ENCODE data around the gene STK16. TPM values are rescaled to one million over a fixed set of nuclear protein-coding genes. Genes with fewer than 3 reads are reported as not detected.
A peak's percentile ranks its signal among the peaks of the same experiment; 100 is the strongest.
"Not testable (repeated sequence)": the region's sequence is repeated elsewhere in the genome, so short reads cannot be mapped to it uniquely, and the experiment has no call there.

STK16 gene
- total RNA-seq, 4 donors from 2014 or later: 10.9 to 22.9 (median 16.1) TPM

DNA sequence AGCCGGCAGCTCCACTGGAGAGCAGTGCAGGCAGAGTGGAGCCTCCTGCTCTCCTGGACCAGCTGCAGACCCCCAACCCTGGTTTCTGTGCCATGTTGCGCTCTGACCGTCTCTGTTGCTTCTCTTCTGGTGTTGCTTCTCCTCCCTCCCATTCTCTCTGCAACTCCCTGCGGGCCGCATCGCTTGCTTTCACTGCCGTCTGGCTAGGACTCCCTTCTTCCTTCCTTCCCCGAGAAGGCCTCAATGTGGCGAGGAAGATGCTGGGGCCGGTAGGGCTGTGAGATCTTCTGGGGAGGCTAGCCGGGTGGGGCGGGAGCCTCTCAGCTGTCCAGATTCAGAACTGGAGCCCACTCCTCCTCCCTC lies 40.1 kb downstream of the STK16 start:
- H3K4me1 ChIP-seq: peaks cover 89% of the 10 kb centered on the region
- H3K9me3 ChIP-seq: no peaks in the 10 kb centered on the region
- H3K4me3 ChIP-seq: peak overlapping the region; percentile 20
- no peaks in the 10 kb centered on the region for H3K27me3 ChIP-seq
- 62% methylated on average over 9 of the region's 12 CpGs for WGBS
- TF ChIP-seq POLR2A (IDR thresholded peaks at IDR 0.05) (no peak), POLR2AphosphoS5 (IDR thresholded peaks at IDR 0.05) (no peak), EP300 (IDR thresholded peaks at IDR 0.05) (no peak)
- TF ChIP-seq, protein P1, sequence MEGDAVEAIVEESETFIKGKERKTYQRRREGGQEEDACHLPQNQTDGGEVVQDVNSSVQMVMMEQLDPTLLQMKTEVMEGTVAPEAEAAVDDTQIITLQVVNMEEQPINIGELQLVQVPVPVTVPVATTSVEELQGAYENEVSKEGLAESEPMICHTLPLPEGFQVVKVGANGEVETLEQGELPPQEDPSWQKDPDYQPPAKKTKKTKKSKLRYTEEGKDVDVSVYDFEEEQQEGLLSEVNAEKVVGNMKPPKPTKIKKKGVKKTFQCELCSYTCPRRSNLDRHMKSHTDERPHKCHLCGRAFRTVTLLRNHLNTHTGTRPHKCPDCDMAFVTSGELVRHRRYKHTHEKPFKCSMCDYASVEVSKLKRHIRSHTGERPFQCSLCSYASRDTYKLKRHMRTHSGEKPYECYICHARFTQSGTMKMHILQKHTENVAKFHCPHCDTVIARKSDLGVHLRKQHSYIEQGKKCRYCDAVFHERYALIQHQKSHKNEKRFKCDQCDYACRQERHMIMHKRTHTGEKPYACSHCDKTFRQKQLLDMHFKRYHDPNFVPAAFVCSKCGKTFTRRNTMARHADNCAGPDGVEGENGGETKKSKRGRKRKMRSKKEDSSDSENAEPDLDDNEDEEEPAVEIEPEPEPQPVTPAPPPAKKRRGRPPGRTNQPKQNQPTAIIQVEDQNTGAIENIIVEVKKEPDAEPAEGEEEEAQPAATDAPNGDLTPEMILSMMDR (IDR thresholded peaks at IDR 0.05): no peak
- H3K36me3 ChIP-seq: peaks cover 46% of the 10 kb centered on the region
- H3K27ac ChIP-seq: peak overlapping the region; percentile 56
- DNase-seq (ENCODE audit: low spot score in 2 of 2): no peak

GRCh38 chr2:219285894-219286425 lies 40.7 kb downstream of the STK16 start:
- Histone ChIP-seq H3K36me3 (peaks cover 41% of the 10 kb centered on the region), H3K9me3 (no peaks in the 10 kb centered on the region), H3K27ac (peak overlapping the region; percentile 56), H3K4me1 (peaks cover 84% of the 10 kb centered on the region), H3K27me3 (no peaks in the 10 kb centered on the region), H3K4me3 (peak overlapping the region; percentile 20)
- TF ChIP-seq EP300 (IDR thresholded peaks at IDR 0.05): no peak
- TF ChIP-seq POLR2AphosphoS5 (IDR thresholded peaks at IDR 0.05): no peak
- TF ChIP-seq, protein P1 (IDR thresholded peaks at IDR 0.05): no peak
- TF ChIP-seq POLR2A (IDR thresholded peaks at IDR 0.05): no peak
- WGBS: 31% methylated on average over 9 of the region's 17 CpGs
- peak in 1 of 2 donors; percentile 78 for DNase-seq (ENCODE audit: low spot score in 2 of 2)

DNA sequence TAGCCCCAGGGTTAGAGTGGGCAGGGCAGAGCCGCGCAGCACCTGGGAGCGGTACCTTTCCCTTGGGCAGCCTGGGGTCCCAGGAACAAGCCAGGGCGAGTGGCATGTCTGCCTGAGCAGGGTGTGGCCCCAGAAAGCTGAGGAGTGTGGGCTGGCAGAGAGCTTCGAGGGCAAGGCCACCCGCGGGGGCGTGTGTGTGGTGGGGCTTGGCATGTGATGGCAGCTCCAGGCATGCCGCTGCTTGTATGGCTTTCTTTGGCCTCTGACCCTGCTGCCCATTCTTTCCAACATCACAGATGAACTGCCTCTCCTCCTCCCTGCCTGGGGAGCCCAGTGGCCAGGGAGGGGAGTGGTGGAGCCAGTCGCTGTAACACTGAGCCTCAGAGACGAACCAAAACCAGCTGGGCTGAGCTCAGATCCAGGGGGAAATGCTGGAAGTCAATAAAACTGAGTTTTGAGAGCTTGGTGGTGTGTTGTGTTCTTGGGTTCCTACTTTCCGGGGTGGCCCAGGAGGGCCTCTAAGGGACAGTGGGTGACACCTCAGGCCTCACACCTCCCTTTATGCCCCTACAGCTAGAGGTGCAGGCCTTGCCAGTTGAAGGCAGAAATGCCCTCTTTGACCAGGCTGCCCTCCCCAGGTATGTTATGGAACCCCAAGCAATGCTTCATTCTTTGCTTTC lies 41.3 kb downstream of the STK16 start:
- Histone ChIP-seq H3K4me3 (no peak overlapping the region), H3K27ac (peak overlapping the region; percentile 56), H3K9me3 (no peaks in the 10 kb centered on the region), H3K27me3 (no peaks in the 10 kb centered on the region), H3K36me3 (peaks cover 35% of the 10 kb centered on the region), H3K4me1 (peaks cover 79% of the 10 kb centered on the region)
- TF ChIP-seq EP300 (IDR thresholded peaks at IDR 0.05) (no peak), POLR2A (IDR thresholded peaks at IDR 0.05) (no peak), POLR2AphosphoS5 (IDR thresholded peaks at IDR 0.05) (peak in 1 of 3 donors; percentile 21)
- TF ChIP-seq, protein P1 (IDR thresholded peaks at IDR 0.05): no peak
- 34% methylated on average over 8 of the region's 12 CpGs for WGBS
- DNase-seq (ENCODE audit: low spot score in 2 of 2): peak in 1 of 2 donors; percentile 76

GRCh38 chr2:219287116-219287440 lies 41.8 kb downstream of the STK16 start:
- H3K4me1 ChIP-seq: peaks cover 75% of the 10 kb centered on the region
- H3K27me3 ChIP-seq, H3K9me3 ChIP-seq, H3K4me3 ChIP-seq: not testable (repeated sequence)
- H3K27ac ChIP-seq: peak overlapping the region; percentile 56
- peaks cover 30% of the 10 kb centered on the region for H3K36me3 ChIP-seq
- DNase-seq (ENCODE audit: low spot score in 2 of 2): peak in 1 of 2 donors; percentile 59
- WGBS: 79% methylated on average over 6 of the region's 6 CpGs

- Histone ChIP-seq H3K36me3 (peaks cover 26% of the 10 kb centered on the region), H3K27ac (peak overlapping the region; percentile 56), H3K4me1 (peaks cover 69% of the 10 kb centered on the region), H3K9me3 (no peaks in the 10 kb centered on the region), H3K27me3 (no peaks in the 10 kb centered on the region), H3K4me3 (no peak overlapping the region)
- TF ChIP-seq POLR2AphosphoS5 (IDR thresholded peaks at IDR 0.05): no peak
- TF ChIP-seq EP300 (IDR thresholded peaks at IDR 0.05): no peak
- no peak for TF ChIP-seq POLR2A (IDR thresholded peaks at IDR 0.05)
- TF ChIP-seq, protein P1 (IDR thresholded peaks at IDR 0.05): no peak
- 80% methylated on average over 9 of the region's 10 CpGs for WGBS
- peak; percentile 43 to 59 for DNase-seq (ENCODE audit: low spot score in 2 of 2)
These were observed 42.4 kb downstream of the STK16 start for GRCh38 chr2:219287580-219288265.

Data from suprapubic skin (tissue), 4 donors.